ENCODE data around the gene MAP4K4. TPM values are rescaled to one million over a fixed set of nuclear protein-coding genes. Genes with fewer than 3 reads are reported as not detected.
"Not testable (repeated sequence)": the region's sequence is repeated elsewhere in the genome, so short reads cannot be mapped to it uniquely, and the experiment has no call there.

MAP4K4 gene
- total RNA-seq, 1 experiment from 2014 or later = 181 TPM

DNA sequence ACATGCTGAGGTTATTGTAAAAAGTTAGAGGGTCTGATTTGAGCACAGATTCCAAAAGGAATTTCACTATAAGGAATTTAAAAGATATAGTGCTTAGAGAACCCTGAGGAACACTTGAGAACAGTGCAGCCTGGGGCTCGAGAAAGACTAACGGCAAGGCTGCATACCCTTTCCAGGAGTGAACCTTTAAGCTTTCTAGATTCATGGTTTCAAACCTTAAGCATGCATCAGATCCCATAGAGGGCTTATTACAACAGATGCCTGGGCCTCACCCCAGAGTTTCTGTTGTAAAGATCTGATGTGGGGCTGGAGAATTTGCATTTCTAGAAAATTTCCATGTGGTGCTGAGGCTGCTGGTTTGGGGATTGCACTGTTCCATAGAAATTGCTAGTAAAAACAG, 203.7 kb downstream of the MAP4K4 start:
- DNase-seq (ENCODE audit: low read depth) = no peak

DNA sequence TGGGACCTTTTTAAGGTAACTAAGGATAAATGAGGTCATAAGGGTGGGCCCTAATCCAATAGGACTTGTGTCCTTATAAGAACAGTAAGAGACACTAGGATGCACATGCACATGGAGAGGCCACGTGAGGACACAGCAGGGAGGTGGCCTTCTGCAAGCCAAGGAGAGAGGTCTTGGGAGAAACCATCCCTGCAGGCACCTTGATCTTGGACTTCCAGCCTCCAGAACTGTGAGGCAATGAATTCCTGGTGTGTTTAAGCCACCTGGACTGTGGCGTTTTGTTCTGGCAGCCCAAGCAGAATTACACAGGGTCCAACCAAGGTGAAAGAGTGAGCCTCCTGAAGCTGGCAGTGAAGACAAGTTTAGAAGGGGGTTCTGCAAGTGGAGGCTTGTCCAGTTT, 204.7 kb downstream of the MAP4K4 start:
- DNase-seq (ENCODE audit: low read depth) = no peak

DNA sequence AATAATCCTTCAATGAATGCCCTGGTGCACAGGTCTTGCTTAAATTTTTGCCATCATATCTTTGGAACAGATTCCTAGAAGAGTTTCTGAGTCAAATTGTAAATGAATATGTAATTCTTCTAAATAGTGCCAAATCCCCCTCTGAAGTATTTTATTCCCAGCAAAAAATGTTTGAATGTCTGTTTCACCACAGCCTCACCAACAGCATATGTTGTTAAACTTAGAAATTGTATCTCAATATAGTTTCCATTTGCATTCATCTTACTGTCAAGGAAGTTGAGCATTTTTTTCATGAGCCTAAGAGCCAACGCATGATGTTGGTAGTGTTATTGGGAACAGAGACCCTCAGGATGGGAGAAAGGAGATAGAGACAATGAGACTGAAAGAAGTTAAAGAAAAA, 207.4 kb downstream of the MAP4K4 start:
- DNase-seq (ENCODE audit: low read depth) = no peak

DNA sequence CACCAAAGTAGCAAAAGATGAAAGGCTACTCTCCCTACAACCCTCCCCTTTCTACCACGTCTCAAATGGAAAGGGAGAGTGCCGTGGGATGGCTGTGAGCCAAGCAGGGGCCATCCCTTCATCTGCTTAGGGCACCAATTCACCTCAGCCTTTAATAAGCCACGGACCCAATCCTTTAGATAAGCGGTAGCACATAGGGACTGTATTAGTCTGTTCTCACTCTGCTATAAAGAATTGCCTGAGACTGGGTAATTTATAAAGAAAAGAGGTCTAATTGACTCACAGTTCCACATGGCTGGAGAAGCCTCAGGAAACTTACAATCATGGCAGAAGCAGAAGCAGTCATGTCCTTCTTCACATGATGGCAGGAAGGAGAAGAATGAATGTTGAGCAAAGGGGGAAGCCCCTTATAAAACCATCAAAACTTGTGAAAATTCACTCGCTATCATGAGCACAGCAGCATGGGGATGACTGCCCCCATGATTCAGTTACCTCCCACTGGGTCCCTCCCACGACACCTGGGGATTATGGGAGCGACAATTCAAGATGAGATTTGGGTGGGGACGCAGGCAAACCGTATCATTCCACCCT, 208.3 kb downstream of the MAP4K4 start:
- no peak for DNase-seq (ENCODE audit: low read depth)

DNA sequence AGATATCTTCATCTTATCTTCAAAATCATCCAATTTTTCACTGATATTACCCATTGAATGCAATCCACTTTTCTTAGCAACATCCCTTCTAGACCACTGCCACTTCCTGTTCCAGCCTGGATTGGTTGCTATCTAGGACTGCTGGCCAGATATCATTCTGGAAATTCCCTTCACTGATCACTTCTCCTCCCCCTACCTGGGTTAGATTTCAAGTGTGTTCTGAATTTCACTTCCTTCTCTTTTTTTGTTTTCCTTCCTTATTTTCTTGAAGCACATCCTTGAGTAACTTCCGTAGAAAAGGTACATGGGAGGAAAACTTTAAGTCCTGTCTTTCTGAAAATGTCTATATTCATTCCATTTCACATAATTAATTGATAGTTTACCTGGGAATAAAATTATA, 212.3 kb downstream of the MAP4K4 start:
- DNase-seq (ENCODE audit: low read depth) = no peak

DNA sequence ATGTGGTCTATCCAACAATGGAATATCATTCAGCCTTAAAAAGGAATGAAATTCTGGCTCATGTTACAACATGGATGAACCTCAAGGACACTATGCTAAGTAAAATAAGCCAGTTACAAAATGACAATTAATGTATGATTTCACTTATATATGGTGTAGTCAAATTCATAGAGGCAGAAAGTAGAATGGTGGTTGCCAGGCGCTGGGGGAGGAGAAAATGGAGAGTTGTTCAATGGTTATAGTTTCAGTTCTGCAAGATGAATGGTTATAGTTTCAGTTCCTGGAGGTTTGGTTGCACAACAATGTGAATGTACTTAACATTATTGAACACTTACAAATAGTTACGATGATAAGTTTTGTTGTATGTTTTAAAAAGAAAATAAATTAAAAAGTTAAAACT, 215.0 kb downstream of the MAP4K4 start:
- DNase-seq (ENCODE audit: low read depth) = no peak

DNA sequence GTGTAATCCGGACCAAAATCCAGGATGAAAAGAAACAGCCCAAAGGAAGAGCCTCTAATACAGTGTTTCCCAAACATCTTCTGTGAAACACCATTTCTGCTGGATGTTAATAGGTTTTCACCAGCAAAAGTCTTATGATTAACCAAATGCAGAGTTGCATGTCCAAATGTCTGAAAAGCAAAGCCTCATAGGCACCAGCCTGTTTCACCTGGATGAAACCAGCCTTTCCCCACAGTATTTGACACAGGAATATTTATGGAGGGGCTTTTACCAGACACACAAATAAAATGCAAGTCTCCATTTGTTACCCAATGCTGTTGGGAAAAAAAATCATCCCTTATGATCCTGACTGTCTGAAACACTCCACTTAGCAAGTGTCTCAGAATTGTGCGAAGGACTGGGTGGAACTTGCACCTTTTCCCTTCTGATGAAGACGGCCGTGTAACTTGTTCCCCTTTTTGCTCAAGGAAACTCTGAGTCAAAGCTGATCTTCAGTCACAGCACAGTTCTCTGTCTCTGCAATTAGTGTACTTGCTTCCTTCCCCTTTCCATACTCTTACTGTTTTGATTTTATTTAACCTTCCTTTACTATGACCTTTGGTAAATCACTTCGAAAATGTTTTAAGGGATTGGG, 223.9 kb downstream of the MAP4K4 start:
- no peak for DNase-seq (ENCODE audit: low read depth)

DNA sequence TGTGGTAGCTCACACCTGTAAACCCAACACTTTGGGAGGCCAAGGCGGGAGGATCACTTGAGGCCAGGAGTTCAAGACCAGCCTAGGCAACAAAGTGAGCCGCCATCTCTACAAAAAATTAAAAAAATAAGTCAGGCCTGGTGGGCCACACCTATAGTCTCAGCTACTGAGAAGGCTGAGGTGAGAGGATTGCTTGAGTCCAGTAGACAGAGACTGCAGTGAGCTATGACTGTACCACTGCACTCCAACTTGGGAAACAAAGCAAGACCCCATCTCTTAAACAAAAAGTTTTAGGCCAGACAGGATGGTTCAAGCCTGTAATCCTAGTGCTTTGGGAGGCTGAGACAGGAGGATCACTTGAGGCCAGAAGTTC, 224.4 kb downstream of the MAP4K4 start:
- no peak for DNase-seq (ENCODE audit: low read depth)

DNA sequence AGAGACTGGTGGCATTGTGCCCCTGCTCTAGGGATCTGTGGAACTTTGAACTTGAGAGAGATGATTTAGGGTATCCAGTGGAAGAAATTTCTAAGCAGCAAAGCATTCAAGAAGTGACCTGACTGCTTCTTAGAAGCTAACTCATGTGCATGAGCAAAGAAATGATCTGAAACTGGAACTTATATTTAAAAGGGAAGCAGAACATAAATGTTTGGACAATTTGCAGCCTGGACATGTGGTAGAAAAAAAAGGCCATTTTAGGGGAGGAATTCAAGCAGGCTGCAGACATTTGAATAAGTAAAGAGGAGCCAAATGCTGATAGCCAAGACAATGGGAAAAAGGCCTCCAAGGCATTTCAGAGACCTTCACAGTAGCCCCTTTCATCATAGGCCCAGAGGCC, 226.8 kb downstream of the MAP4K4 start:
- not testable (repeated sequence) for DNase-seq (ENCODE audit: low read depth)

DNA sequence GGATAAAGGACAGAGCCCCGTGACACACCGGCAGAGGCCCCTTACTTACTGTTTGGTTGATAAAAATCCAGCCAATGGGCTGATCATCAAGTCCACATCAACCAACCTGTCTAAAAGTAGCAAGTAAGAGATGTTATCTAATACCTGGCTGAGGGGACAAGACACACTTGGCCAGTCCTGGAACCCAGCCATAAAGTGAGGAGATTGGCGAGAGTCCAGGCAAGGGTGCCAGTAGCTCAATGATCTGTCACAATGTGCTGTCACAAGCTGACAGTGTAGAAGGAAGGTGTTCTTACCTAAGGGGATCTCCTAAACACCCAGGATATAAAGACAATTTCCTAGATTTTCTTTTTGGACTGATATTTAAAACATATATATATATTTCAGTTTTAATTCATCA, 232.5 kb downstream of the MAP4K4 start:
- no peak for DNase-seq (ENCODE audit: low read depth)

DNA sequence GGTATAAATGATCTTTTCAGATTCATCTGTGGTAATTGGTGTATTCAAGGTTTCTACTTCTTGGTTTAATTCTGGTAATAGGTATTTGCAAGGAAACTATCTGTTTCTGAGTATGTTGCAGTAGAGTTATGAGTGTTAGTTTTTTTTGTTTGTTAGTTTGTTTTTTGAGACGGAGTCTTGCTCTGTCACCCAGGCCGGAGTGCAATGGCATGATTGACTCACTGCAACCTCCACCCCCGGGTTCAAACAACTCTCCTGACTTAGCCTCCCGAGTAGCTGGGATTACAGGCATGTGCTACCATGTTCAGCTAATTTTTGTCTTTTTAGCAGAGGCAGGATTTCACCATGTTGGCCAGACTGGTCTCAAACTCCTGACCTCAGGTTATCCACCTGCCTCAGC, 233.3 kb downstream of the MAP4K4 start:
- no peak for DNase-seq (ENCODE audit: low read depth)

DNA sequence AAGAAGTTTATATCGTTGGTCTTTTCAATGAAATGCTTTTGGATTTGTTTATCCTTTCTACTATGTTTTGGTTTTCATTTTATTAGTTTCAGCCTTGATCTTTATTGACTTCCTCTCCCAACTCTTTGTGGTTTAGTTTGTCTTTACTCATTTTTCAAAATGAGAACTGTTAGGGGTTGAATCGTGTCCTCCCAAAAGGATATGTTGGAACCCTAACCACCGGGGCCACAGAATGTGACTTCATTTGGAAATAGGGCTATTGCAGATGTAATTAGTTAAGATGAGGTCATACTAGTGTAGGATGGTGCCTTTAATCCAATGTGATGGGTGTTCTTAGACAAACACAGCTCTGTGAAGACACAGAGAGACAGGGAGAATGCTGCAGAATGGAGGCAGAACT, 233.9 kb downstream of the MAP4K4 start:
- no peak for DNase-seq (ENCODE audit: low read depth)

DNA sequence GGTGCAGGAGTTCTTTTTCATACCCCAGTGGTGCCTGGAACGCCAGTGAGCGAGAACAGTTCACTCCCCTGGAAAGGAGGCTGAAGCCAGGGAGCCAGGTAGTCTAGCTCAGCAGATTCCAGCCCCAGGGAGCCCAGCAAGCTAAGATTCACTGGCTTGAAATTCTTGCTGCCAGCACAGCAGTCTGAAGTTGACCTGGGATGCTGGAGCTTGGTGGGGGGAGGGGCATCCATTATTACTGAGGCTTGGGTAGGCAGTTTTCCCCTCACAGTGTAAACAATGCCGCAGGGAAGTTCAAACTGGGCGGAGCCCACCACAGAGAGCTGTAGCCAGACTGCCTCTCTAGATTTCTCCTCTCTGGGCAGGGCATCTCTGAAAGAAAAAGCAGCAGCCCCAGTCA, 238.3 kb downstream of the MAP4K4 start:
- not testable (repeated sequence) for DNase-seq (ENCODE audit: low read depth)

DNA sequence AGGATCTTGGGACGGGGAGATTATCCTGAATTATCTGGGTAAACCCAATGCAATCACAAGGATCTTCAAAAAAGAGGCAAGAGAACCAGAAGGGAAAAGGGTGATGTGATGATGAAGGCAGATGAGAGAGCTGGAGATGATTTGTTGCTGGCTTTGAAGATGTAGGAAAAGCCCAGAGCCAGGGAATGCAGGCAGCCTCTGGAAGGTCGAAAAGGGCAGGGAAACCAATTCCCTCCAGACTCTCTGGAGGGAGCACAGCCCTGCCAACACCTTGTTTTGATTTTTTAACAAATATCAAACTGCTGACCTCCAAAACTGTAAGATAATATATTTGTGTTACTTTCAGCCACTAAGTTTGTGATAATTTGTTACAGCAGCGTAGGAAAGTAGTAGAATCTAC, 245.3 kb downstream of the MAP4K4 start:
- no peak for DNase-seq (ENCODE audit: low read depth)

Other genes starting within 250 kb of the MAP4K4 start
- gene RFX8, start 222.6 kb upstream of the MAP4K4 start, total RNA-seq (2014; rRNA removed; shearing (Covaris generic)) = 8.1 and 10.6 TPM in 2 replicates